Activated CD4-positive, alpha-beta T cell treated with anti-CD3 and anti-CD28 coated beads for 4 hours (primary cell): ENCODE results near the gene KRT31.
"Not testable (repeated sequence)": the region's sequence is repeated elsewhere in the genome, so short reads cannot be mapped to it uniquely, and the experiment has no call there.

Experiments
- DNase-seq, 2 donors: peaks; one replicate each; pipeline ENCODE4 v3.0.0-alpha.2; 2020

KRT31 gene

DNA sequence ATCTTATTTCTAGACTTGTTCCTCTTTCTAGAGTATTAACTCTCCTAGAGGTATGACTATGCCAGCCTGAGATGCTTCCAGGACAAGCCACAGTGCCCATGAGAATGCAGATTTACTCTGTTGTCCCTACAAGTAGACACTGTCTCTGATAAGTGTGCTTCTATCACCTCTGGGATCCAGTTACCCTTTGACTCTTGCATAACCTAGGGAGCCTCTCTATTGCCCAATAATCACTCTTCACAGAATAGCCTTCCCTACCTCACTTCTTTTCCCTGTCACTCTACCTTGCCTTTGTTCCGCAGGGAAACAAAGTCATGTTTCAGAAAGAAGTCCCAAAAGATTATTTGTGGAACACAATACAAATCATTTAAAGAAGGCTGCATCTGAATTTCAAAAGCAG, 13.7 kb downstream of the KRT31 start:
- no peak for DNase-seq

DNA sequence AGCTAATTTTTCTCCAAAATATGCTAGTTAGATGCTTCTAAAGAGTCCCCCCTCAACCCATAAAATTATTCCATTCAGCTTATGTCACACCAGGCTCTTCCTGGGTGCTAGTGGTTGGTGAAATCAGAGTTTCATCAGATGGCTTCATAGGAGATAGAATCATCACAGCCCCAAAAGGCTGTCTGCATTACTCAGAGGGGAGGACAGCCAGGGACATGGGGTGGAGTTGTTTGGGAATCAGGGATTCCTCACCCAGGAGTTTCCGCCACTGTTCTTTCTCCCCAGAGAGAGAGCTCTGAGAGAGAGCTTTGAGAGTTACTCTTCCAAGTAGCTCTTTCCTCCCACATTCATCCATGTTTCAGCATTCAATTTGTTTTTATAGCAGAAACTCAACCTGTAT, 15.0 kb downstream of the KRT31 start:
- no peak for DNase-seq

DNA sequence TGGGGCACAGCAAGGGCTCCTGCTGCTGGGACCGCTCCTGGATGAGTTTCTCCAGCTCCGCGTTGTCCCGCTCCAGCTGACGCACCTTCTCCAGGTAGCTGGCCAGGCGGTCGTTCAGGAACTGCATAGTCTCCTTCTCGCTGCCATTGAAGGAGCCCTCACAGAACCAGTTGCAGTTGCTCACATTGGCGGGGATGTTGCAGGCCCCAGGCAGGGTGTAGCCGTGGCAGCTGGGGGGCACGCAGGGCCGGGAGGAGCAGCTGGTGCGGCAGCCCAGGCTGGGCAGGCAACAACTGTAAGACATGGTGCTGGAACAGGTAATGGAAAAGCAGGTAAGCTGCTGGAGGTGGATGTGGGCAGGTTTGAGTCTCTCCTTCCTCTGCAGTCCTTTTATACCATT, 15.5 kb downstream of the KRT31 start, which contains the start of gene KRT34:
KRT34 (minus strand) TSS at position 364 of the 400 bp plus-strand sequence; CDS start at position 304, 60 bp downstream.
- not testable (repeated sequence) for DNase-seq

DNA sequence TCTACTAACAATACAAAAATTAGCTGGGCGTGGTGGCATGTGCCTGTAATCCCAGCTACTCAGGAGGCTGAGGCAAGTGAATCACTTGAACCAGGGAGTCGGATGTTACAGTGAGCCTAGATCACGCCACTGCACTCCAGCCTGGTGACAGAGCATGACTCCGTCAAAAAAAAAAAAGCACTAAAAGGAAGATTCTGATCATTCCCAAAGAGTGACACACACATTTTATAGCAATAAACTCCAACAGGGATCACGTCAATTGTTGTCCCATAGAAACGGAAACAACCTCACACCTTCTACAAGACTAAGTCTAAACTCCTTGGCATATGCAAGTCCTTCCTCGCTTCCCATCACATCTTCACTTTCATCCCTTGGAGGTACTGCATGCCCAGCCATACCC, 17.3 kb downstream of the KRT31 start:
- not testable (repeated sequence) for DNase-seq

DNA sequence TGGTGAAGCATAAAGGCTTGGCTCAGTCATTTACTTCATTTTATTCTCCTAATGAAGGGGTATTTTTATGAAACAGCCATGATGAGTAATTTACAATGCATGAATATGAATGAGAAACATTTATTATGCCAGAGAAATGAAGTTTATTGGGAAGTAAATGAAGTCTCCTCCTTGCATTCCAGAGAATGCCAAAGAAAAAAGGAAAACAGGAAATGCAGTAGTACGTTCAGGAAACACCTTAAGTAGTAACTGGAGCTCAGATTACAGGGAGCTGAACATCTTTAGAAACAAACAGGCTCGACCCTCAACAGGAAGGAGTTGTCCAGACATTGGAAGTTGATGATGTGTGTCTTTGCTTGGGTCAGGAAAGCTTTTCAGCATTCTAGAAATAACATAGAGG, 19.9 kb downstream of the KRT31 start:
- no peak for DNase-seq

DNA sequence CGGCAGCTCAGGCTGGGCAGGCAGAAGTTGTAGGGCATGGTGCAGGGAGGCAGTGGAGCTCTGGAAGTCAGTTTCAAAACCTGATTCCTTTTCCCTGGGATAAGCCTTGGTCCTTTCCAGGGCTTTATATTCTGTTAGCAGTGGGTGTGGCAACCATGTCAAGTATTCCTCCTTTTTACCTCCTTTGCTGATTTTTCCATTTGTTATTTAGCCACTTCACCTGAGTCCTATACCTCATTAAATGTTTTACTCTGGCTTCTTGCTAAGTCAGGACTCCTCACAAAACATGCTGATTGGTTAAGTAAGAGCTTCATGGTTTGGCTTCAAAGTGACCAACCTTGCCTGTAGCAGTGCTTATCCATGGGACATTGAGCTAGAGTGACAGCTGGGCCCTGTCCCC, 27.7 kb downstream of the KRT31 start, which contains the start of gene KRT33B:
KRT33B (minus strand) TSS at position 101 of the 400 bp plus-strand sequence; CDS start at position 38, 63 bp downstream.
- no peak for DNase-seq

DNA sequence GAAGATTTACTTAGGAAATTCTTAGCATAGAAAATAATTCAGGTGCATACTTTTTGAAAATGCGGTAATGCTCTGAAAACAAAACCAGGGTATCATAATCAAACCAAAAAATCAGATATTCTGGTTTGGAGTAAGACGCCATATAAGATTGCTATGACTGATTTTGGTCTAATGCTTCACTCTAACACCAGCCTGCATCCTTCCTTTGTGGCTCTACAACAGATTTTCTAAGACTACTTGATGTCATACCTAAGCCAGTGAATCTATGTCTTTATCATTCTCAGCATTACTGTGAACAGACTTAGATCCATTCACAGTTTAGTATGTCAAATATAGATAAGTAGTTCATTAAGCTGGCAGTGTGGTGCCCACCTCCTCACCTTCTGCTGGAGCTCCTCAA, 28.4 kb downstream of the KRT31 start:
- no peak for DNase-seq

DNA sequence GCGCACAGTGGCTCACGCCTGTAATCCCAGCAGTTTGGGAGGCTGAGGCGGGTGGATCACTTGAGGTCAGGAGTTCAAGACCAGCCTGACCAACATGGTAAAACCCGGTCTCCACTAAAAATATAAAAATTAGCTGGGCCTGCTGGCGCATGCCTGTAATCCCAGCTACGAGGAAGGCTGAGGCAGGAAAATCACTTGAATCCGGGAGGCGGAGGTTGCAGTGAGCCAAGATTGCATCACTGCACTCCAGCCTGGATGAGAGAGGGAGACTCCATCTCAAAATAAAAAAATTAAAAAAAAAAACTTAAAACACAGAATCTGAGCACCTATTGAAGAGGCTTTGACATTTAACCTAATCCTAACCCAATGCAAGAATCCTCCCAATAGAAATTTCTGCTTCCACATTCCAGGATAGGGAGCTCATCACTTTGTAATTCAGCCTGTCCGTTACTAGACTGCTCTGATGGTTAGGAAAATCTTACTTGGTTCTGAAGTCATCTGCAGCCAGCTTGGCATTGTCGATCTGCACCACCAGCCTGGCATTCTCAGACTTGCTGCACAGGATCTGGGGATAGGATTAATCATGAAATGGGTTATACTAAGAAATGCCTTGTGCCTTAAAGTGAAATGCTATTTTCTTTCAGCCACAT, 29.9 kb downstream of the KRT31 start:
- DNase-seq: no peak

DNA sequence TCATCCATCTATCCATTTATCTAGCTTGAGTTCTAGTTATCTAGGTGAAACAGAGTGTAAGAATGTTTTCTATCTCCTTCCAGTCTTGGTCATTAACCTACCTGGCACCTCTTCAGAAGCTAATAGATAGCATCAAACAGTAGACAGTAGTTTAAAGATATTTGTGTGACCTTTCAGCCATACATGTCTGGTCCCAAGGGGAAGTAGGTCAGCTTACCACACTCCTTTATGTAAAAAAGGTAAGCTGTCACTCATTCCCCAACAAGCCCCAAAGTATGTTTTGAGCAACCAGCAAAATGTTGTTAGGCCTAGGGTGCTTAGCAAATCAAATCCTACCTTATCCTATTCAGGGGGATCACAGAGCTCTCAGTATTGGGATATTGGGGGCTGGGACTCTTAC, 31.3 kb downstream of the KRT31 start:
- DNase-seq: no peak

DNA sequence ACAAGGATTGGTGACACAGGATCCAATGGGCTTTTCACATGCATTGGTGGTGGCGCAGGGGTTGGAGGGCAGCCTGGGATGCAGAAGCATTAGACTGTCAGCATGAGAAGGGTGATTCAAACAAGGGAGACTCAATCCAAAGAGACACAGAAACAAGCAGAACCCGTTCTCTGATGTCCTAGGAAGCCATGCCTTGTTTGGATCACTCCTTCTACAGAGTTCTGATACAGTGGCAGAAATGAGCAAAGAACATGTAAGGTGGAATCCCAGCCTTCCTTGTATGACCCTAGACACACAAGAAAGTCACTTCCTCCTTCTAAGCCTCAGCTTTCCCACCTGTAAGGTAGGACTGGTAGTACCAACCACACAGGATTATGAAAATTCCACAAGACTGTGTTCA, 33.5 kb downstream of the KRT31 start:
- no peak for DNase-seq

DNA sequence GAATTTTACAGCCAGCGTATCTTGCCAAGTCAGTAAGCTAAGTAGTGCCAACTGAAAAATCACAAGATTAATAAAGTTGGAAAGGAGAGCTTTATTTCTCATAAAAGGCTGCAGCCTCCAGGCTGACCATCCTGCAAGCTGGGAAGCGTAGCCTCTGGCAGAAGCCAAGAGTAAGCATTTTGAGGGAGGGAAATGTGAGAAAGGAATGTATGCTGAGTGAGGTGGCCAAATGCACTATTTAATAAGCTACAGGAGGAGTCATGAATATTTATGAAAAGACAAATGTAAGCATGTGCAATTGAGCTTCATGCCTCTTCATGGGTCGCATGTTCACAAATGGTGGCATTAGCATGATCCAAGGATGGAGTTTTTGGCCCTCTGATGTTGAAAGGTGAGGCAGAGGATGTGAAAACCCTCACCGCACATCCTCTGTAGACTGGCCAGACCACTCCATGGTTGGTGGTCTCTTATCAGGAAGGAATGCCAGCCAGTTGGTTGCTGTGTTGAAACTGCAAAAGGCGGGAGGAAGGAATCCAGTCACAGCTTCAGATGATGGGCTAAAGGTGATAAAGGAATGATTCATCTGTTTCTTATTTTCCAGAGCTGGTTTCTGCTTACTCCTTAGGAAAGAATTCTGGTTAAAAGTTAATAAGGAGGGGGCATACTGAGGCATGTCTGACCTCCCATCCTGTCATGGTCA, 37.0 kb downstream of the KRT31 start:
- no peak for DNase-seq

DNA sequence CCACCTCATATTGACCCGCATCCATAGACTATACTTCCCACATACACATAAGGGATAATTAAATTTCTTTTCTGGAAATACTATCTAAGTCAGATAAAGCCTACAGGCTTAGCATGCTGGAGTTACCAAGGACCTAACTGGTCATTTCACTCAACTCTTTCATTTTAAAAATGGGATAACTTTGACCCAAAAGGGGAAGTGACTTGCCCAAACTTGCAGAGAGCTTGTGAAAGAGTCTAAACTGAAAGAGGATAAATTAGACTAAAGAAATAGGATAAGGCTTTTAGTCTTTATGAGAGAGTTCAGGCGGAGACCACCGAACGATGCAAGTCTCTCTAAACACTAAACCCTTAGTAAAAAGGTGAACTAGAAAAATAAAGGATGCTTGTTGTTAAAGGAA, 42.9 kb downstream of the KRT31 start:
- no peak for DNase-seq

DNA sequence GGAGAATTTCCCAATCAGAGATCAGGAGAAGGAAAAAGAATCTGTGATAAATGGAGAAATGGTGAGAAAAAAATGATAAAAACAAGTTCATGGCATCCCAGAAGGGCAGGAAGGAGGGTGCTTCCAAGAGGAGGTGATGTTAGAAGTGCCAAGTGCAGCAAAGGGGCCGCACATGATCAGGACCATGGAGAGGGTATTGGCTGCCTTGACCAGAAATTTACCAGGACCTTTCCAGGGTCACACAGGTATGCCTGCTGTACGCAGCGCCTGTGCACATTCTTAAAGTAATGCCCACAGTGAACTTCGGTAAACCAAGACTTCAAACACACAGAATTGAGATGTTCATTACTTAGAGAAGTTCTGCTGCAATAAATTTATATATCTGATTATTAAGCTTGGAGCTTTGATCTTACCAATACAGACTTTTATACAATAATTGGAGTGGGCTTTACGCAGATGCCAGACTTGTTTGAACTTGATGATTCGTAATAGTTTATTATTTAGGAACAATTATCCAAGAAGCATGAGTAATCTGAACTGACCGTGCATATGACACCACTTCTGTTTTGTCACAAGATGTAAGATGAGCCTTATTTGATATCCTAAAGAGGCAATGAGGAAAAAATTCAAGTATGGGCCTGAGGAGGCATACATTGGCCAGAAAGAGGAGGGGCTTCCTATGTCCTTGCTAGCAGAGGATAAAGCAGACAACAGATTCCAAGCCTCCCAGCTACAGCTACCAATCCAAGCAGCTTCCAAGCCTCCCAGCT, 44.6 kb downstream of the KRT31 start:
- no peak for DNase-seq

DNA sequence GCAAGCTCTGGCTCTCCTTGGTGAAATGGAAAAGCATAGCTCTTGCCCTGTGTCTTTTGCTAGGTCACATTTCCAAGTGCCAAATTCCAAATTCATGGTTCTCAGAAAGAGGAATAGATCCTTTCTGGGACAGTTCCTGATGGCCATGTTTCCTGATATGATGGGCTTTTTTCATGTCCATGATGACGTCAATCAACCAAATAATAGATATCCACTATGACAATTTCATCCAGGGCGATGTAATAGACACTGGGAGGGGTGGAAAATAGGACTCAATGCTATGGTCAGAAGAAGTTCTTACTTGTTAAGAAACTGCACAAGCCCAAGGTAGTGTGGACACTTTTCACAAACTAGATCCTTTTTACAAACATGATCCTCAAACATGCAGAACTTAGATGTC, 46.2 kb downstream of the KRT31 start:
- no peak for DNase-seq

DNA sequence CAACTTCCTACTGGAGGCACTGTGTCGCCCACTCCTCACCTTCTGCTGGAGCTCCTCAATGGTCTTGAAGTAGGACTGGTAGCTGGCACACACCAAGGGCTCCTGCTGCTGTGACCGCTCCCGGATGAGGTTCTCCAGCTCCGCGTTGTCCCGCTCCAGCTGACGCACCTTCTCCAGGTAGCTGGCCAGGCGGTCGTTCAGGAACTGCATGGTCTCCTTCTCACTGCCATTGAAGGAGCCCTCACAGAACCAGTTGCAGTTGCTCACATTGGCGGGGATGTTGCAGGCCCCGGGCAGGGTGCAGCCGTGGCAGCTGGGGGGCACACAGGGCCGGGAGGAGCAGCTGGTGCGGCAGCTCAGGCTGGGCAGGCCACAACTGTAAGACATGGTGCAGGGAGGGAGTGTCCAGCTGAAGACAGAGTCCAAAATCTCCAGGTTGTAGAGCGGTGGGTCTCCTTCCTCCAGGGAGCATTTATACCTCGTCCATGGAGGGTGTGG, 47.0 kb downstream of the KRT31 start, which contains the start of gene KRT33A:
KRT33A (minus strand) TSS at position 448 of the 498 bp plus-strand sequence; CDS start at position 387, 61 bp downstream.
- DNase-seq: not testable (repeated sequence)

DNA sequence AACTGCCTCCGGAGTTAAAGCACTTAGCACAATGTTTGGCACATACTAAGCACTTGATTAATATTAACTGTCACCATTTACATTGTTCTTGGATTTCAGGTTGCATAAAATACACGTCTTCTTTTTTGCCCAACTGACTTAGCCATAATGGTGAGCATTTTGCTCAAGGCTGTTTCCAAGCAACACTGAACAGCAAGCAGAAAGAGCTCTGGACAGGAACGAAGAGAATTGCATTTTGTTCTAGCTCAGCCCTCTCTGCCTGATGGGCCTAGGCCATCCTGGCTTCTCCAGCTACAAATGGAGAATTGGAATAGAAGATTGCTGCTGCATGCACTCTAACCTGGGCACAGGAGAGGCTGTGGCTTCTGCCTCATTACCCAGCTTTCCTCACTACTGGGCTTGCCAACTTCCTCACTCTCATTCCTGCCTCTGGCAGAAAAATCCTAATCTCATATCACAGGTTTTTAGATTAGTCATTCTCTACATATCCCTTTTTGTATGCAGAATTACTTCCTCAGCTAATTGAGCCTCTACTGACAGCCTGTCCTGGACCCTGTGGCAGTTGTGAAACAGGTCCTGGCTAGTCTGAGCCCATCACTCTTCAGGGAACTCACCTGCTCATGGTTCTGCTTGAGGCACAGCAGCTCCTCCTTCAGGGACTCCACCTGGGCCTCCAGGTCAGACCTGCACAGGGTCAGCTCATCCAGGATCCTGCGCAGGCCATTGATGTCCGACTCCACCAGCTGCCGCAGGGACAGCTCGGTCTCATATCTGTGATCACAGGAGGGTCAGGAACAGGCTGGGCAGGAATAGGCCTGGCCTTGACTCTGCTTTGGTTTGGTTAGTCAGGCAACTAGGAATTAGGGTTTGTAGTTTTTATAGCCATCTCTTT, 49.3 kb downstream of the KRT31 start:
- DNase-seq: no peak

DNA sequence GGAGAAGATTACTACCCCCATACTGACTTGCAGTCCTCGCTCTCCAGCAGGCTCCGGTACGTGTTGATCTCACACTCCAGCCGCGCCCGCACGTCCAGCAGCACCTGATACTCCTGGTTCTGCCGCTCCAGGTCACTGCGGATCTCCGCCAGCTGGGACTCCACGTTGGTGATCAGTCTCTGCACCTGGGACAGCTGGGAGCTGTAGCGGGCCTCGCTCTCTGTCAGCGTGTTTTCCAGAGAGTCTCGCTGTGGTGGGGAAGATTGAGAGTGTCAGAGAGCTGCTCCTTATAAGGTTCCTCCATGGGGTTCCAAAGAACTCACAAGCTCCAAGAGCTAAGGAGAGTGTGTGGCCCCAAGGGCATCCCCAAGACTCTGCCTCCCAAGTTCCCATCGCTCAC, 51.0 kb downstream of the KRT31 start:
- not testable (repeated sequence) for DNase-seq

DNA sequence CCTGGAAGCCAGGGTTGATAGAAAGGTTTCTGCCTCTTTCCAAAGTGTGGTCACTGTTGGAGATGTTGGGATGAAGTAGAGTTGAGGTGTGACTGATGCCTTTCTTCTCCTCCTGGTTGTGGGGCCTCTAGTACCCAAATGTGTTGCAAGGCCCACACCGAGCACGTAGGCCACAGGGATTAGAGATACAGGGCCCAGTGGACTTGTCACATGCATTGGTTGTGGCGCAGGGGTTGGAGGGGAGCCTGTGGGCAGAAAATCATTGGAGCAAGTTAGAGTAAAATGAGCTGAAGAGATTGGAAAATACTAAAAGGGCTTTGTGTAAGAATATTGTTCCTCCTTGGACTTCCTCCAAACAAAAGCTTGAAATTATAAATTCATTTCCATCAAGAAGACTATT, 51.4 kb downstream of the KRT31 start:
- no peak for DNase-seq
